Lung (tissue), 12 donors: Measurements from ENCODE around the gene PPP1R12C. TPM values are rescaled to one million over a fixed set of nuclear protein-coding genes. Genes with fewer than 3 reads are reported as not detected.
"Not testable (repeated sequence)": the region's sequence is repeated elsewhere in the genome, so short reads cannot be mapped to it uniquely, and the experiment has no call there.

ENCODE experiments used
- ATAC-seq: fragments of 200-7000 bp; cut with Tn5 transposase; one replicate; pipeline ENCODE4 v1.9.1; 2020; ENCODE audit warnings: moderate number of reproducible peaks; ENCODE audit not compliant: insufficient read depth, low FRiP score
- DNase-seq, 3 donors: peaks; one replicate each; pipeline ENCODE4 v3.0.0-alpha.2; 2013 to 2017
- H3K27ac ChIP-seq, 2 donors: one replicate each; pipeline ENCODE4 v1.5.1; 2013; ENCODE audit warnings: mild to moderate bottlenecking in 2 of 2, moderate library complexity in 2 of 2, control low read depth in 1 of 2, inconsistent platforms in 1 of 2, low read depth in 1 of 2, low read length in 1 of 2
- H3K27me3 ChIP-seq, 3 donors: one replicate each; pipeline ENCODE4 v1.5.1; 2013; ENCODE audit warnings: low read length in 2 of 3; ENCODE audit not compliant: control insufficient read depth in 3 of 3, insufficient read depth in 3 of 3
- H3K36me3 ChIP-seq, 4 donors: one replicate each; pipeline ENCODE4 v1.5.1; 2013; ENCODE audit warnings: low read length in 4 of 4, mild to moderate bottlenecking in 1 of 4, moderate library complexity in 1 of 4; ENCODE audit not compliant: control insufficient read depth in 4 of 4, insufficient read depth in 4 of 4
- H3K4me1 ChIP-seq, 5 donors: one replicate each; pipeline ENCODE4 v1.5.1; 2013; ENCODE audit warnings: low read length in 5 of 5, mild to moderate bottlenecking in 2 of 5, moderate library complexity in 1 of 5; ENCODE audit not compliant: control insufficient read depth in 5 of 5, insufficient read depth in 5 of 5
- H3K4me3 ChIP-seq: one replicate; pipeline ENCODE4 v1.5.1; 2013; ENCODE audit warnings: mild to moderate bottlenecking, control low read depth, moderate library complexity
- H3K9ac ChIP-seq, 2 donors: one replicate each; pipeline ENCODE4 v1.5.1; 2013; ENCODE audit warnings: low read length in 2 of 2, control low read depth in 1 of 2; ENCODE audit not compliant: insufficient read depth in 1 of 2
- H3K9me3 ChIP-seq, 4 donors: one replicate each; pipeline ENCODE4 v1.5.1; 2013; ENCODE audit warnings: low read length in 3 of 4, mild to moderate bottlenecking in 1 of 4, moderate library complexity in 1 of 4; ENCODE audit not compliant: control insufficient read depth in 4 of 4, insufficient read depth in 3 of 4
- CTCF ChIP-seq: IDR thresholded peaks from 2 replicates; pipeline ENCODE4 v1.5.1; 2012; ENCODE audit warnings: mild to moderate bottlenecking; ENCODE audit errors: control extremely low read depth, extremely low read depth
- WGBS, 2 donors: extraction: QIAGEN DNeasy Blood & Tissue Kit; methylation state at CpG; one replicate each; pipeline ENCODE4 v1.1.7; 2013; 5-methylcytosine and 5-hydroxymethylcytosine counted together
- polyA plus RNA-seq, 2 donors: library from polyadenylated mRNA; stranded (reverse); fragments of 200-250 nt; gene quantifications; one replicate each; pipeline ENCODE4 v1.2.1, GENCODE V29; 2013
- total RNA-seq, 2 donors: library from RNA; depleted of rRNA in 1 of 2; stranded (reverse); fragments of >200 nt in 1 of 2; gene quantifications; one replicate each; pipeline ENCODE4 v1.2.1, GENCODE V29; 2014 to 2021
- donor health status: control.
- donor health status: control.
- donor health status: Bipolar disorder and iron deficiency.
- donor health status: healthy.
- donor health status: DM: yes; HTN: yes; CAD: no.

Gene PPP1R12C
- total and polyA plus RNA-seq, 4 donors: 47.4 to 163 (median 111) TPM

GRCh38 chr19:55068950-55069864 lies 48.2 kb downstream of the PPP1R12C start:
- TF ChIP-seq CTCF: no peak
- H3K4me3 ChIP-seq: peak overlapping the region; percentile 10
- H3K4me1 ChIP-seq: peaks cover 0 to 2% (median 0%) of the 10 kb centered on the region in 5 donors
- peaks cover 0 to 3% (median 0%) of the 10 kb centered on the region in 4 donors for H3K9me3 ChIP-seq
- no peaks in the 10 kb centered on the region for H3K36me3 ChIP-seq
- 4% methylated on average over 29 to 30 of the region's 30 CpGs for WGBS, 2 donors
- ATAC-seq: peak; percentile 72
- H3K9ac ChIP-seq: no peak overlapping the region
- peak overlapping the region in 1 of 2 donors; percentile 35 for H3K27ac ChIP-seq
- peaks cover 0 to 20% (median 18%) of the 10 kb centered on the region in 3 donors for H3K27me3 ChIP-seq
- peak; percentile 29 to 59 (median 56) for DNase-seq

- Histone ChIP-seq H3K9ac (no peak overlapping the region), H3K9me3 (peaks cover 0 to 2% (median 0%) of the 10 kb centered on the region in 4 donors), H3K4me1 (peaks cover 0 to 2% (median 0%) of the 10 kb centered on the region in 5 donors), H3K27me3 (peaks cover 0 to 20% (median 18%) of the 10 kb centered on the region in 3 donors), H3K4me3 (no peak overlapping the region), H3K27ac (no peak overlapping the region), H3K36me3 (no peaks in the 10 kb centered on the region)
- 34 to 40% methylated on average over 3 of the region's 3 CpGs for WGBS, 2 donors
- DNase-seq (no peak), ATAC-seq (no peak)
- TF ChIP-seq CTCF: no peak
These were observed 49.6 kb downstream of the PPP1R12C start for GRCh38 chr19:55067869-55068268.

- no peak overlapping the region for H3K4me3 ChIP-seq
- H3K9me3 ChIP-seq: peaks cover 0 to 2% (median 0%) of the 10 kb centered on the region in 4 donors
- peaks cover 0 to 2% (median 0%) of the 10 kb centered on the region in 5 donors for H3K4me1 ChIP-seq
- H3K27ac ChIP-seq: no peak overlapping the region
- H3K27me3 ChIP-seq: peaks cover 0 to 20% (median 18%) of the 10 kb centered on the region in 3 donors
- 30 to 41% methylated on average over 2 of the region's 2 CpGs for WGBS, 2 donors
- no peak for DNase-seq
- no peak overlapping the region for H3K9ac ChIP-seq
- TF ChIP-seq CTCF: no peak
- ATAC-seq: no peak
- no peaks in the 10 kb centered on the region for H3K36me3 ChIP-seq
These were observed 51.2 kb downstream of the PPP1R12C start for GRCh38 chr19:55066107-55066709.

GRCh38 chr19:55065516-55065915 lies 51.9 kb downstream of the PPP1R12C start:
- not testable (repeated sequence) for H3K9me3 ChIP-seq, ATAC-seq, H3K9ac ChIP-seq, H3K36me3 ChIP-seq, DNase-seq, H3K4me3 ChIP-seq, H3K27ac ChIP-seq, H3K4me1 ChIP-seq
- WGBS, 2 donors: 84 to 86% methylated on average over 9 of the region's 9 CpGs
- peaks cover 0 to 20% (median 18%) of the 10 kb centered on the region in 3 donors for H3K27me3 ChIP-seq
